ENCODE measurements around the gene NSG1.
"Not testable (repeated sequence)": the region's sequence is repeated elsewhere in the genome, so short reads cannot be mapped to it uniquely, and the experiment has no call there.

The NSG1 gene

GRCh38 chr4:4461850-4462249 is 74.9 kb downstream of the NSG1 start:
- no peak overlapping the region for H3K4me3 ChIP-seq (replicated peaks; ENCODE audit: insufficient read depth, low read length)
- no peak overlapping the region for H3K27ac ChIP-seq (replicated peaks)
- no peaks in the 10 kb centered on the region for H3K27me3 ChIP-seq (ENCODE audit: insufficient read depth, poor library complexity, severe bottlenecking)
- no peak for DNase-seq (ENCODE audit: low read depth in 1 of 2, low spot score in 1 of 2)
- TF ChIP-seq POLR2AphosphoS5 (IDR thresholded peaks at IDR 0.05; ENCODE audit: low read depth) = no peak

GRCh38 chr4:4462970-4463369 is 76.1 kb downstream of the NSG1 start:
- Histone ChIP-seq H3K27ac (replicated peaks) (no peak overlapping the region), H3K4me3 (replicated peaks; ENCODE audit: insufficient read depth, low read length) (no peak overlapping the region), H3K27me3 (ENCODE audit: insufficient read depth, poor library complexity, severe bottlenecking) (no peaks in the 10 kb centered on the region)
- DNase-seq (ENCODE audit: low read depth in 1 of 2, low spot score in 1 of 2) = no peak
- TF ChIP-seq SPI1 (IDR thresholded peaks at IDR 0.05; ENCODE audit: borderline replicate concordance, low read depth) (no peak), CTCF (IDR thresholded peaks at IDR 0.05; ENCODE audit: insufficient read depth, low read length) (no peak), GABPA (IDR thresholded peaks at IDR 0.05; ENCODE audit: low read depth) (no peak), POLR2AphosphoS5 (IDR thresholded peaks at IDR 0.05; ENCODE audit: low read depth) (no peak)
- TF ChIP-seq, protein P1, sequence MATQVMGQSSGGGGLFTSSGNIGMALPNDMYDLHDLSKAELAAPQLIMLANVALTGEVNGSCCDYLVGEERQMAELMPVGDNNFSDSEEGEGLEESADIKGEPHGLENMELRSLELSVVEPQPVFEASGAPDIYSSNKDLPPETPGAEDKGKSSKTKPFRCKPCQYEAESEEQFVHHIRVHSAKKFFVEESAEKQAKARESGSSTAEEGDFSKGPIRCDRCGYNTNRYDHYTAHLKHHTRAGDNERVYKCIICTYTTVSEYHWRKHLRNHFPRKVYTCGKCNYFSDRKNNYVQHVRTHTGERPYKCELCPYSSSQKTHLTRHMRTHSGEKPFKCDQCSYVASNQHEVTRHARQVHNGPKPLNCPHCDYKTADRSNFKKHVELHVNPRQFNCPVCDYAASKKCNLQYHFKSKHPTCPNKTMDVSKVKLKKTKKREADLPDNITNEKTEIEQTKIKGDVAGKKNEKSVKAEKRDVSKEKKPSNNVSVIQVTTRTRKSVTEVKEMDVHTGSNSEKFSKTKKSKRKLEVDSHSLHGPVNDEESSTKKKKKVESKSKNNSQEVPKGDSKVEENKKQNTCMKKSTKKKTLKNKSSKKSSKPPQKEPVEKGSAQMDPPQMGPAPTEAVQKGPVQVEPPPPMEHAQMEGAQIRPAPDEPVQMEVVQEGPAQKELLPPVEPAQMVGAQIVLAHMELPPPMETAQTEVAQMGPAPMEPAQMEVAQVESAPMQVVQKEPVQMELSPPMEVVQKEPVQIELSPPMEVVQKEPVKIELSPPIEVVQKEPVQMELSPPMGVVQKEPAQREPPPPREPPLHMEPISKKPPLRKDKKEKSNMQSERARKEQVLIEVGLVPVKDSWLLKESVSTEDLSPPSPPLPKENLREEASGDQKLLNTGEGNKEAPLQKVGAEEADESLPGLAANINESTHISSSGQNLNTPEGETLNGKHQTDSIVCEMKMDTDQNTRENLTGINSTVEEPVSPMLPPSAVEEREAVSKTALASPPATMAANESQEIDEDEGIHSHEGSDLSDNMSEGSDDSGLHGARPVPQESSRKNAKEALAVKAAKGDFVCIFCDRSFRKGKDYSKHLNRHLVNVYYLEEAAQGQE (IDR thresholded peaks at IDR 0.05; ENCODE audit: insufficient replicate concordance, low read depth) = no peak

GRCh38 chr4:4465238-4465637 is 78.3 kb downstream of the NSG1 start:
- DNase-seq (ENCODE audit: low read depth in 1 of 2, low spot score in 1 of 2); H3K27me3 ChIP-seq (ENCODE audit: insufficient read depth, poor library complexity, severe bottlenecking): not testable (repeated sequence)

More at GRCh38 chr4:4465238-4465637, 78.3 kb downstream of the NSG1 start:
- H3K4me3 ChIP-seq (replicated peaks; ENCODE audit: insufficient read depth, low read length); H3K27ac ChIP-seq (replicated peaks): not testable (repeated sequence)
